ENCODE data around the gene UBAC1. TPM values are rescaled to one million over a fixed set of nuclear protein-coding genes. Genes with fewer than 3 reads are reported as not detected.

Gene UBAC1
- polyA plus RNA-seq, 1 donor: 46.0 TPM

DNA sequence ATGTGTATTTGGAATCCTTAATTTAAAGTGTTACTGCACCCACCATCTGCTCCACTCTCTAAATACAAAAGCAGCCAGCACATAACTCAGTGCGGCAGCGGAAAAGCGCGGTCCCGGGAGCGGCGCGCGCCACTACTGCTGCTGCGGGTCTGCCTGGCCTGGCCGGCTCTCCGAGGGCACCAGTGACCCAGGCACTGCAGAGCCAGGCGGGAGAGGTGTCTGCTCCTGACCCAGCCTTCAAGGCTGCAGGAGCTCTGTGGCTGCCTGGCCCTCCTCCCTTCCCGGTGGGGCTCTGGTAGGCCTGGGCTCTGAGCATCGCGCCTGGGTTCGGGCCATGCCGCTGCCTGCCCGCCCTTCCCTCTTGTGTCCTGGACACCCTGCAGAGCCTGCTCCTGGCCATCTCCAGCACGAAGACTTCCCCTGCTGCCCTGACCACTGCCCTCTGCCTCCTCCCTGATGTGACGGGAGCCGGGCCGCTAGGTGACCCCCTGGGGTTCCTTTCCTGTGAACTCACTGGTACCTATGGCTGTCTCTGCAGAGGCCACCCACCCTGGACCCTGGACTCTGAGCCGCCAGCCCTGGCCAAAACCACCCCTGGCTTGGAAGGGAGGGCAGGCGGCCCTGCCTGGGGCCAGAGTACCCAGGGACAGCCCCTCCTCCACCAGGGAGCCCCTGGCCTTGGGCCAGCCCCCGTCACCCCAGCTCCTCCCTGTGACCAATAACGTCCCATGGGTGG, 32.8 kb upstream of the UBAC1 start:
- DNase-seq (ENCODE audit: low read depth): no peak

DNA sequence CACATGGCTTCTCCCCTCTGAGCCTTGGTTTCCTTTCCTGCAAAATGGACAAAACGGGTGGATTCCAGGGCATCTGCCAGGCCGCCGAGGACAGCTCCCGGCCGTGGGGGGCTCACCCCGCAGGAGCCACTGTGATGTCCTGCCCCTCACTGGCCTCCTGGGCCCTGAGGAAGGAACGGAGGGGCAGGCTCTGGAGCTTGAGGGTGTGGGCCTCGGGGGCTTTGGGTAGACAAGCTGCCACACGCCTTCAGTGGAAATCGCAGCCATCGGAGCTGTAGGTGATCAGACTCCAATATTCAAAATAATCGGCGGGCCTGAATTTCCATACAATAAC, 32.2 kb upstream of the UBAC1 start:
- DNase-seq (ENCODE audit: low read depth): no peak

DNA sequence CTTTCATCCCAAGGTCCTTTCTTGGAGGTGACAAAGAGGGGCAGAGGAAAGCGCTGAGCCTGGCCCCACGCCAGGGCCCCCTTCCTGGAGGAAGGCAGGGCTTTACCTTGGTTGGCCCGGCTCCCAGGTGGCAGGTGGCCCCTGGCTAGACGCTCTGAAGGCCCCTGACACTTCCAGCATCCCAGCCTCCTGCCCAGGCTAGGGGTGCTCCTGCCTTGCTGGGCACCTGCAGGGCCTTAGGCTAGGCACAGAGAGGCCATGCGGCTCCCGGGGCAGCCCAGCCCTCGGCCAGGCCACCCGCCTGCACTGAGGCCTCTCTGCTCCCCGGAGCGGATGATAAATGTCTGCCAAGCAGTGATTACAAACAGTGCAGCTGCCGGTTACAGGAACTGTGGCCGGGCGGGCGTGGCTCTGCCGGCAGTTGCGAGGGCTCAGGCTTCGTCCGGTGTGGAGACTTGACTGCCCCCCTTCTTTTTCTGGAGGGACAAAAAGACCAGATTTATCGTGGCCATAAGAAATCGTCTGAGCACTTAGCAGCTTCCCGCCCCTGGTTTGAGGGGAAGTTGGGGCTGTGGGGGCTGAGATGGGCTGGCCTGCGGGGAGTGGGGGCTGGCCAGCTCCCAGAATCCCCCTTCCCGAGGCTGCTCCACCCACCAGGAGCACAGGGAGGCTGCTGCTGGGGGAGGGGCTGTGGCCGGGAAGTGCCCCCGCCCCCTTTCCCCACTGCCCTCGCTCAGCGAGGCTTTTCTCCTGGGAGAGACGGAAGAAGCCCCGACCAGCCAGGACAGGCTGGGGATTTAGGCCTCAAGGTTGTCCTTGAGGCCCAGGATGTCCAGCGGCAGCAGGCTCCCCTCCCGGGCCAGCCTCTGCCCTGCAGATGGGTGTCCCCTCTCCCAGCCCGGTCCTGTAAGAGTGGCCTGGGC, 31.6 kb upstream of the UBAC1 start:
- peak; percentile 79 for DNase-seq (ENCODE audit: low read depth)

DNA sequence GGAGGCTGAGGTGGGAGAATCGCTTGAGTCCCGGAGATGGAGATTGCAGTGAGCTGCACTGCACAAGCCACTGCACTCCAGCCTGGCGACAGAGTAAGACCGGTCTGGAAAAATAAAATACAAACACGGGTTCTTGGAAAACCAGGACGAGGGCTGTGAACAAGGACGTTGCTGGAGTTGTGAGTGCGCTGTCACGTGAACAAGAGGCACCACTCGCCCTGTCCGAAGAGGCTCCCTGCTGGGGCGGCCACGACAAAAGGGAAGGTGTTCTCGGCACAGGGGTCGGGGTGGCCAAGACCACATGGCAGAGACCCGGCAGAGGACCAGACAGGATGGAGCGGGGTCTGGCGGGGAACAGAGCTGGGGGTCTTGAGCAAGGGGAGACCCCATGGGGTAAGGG, 30.6 kb upstream of the UBAC1 start:
- no peak for DNase-seq (ENCODE audit: low read depth)

DNA sequence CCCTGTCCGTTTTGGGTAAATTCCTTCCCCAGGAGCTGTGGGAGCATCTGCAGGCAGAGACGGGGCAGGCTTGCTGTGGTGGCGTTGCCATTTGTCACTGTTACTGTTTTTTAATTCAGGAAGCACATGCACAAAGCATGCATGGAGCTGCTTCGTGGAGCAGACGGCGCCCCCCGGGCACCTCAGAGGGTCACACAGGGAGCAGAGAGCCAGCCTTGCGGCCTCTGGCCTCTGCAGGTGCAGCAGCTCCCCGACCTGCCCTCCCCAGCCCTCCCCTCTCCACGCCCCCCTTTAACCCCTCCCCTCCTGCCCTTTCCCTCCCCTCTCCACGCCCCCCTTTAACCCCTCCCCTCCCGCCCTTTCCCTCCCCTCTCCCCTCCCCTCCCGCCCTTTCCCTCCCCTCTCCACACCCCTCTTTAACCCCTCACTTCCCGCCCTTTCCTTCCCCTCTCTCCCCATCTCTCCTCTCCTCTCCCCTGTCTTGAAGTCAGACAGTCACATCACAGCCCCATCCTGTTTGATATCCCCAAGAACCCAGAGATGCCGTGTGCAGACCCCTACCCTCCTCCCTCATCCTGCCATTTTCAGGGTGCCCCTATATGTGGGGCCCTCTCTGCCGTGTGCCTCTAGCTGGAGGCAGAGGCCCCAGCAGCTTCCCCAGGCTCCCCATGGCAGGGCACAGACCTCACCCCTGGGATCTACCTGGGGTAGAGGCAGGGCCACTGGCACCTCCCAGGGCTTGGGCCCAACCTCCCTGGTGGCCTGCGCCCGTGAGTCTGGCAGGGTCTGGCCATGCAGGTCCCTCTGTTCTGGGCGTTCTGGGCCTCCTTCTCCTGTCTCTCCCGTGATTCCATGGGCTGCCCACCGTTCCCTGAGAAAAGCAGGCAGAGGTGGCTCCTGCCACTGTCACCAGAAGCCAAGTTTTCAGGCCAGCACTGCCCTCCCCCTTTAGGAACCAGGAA, 29.6 kb upstream of the UBAC1 start:
- DNase-seq (ENCODE audit: low read depth): no peak

DNA sequence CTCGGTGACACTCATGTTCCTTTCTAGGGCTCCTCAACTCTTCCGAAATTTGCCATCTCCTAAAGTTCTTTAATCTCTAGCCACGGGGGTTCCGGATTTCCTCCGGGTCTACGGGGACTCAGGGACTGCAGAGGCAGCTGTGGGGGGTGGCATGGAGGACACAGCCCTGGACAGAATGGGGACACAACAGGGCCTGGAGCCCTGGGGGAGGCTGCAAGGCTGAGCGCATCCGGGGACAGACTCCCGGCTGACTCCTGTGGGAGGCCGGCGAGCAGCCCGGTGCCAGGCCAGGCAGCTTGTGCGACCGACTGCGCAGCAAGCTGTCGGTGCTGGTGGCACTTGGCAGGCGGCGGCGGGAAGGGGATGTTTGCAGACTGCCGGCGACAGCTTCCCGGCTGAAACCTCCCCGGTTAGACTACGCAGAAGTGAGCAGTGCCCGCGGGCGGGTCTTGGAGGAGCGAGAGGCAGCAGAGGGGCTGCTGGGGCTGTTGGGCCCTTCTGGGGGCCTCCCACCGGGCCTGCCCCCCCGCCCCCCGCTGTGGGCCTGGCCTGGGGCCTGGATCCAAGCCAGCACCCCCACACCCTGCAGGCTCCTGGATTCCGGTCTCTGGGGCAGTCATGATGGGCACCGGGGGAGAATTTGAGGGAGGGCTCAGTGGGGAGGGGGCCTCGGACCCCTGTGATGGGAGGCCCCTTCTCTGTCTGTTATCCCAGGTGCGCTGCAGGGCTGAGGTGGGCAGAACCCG, 28.7 kb upstream of the UBAC1 start:
- DNase-seq (ENCODE audit: low read depth): no peak

DNA sequence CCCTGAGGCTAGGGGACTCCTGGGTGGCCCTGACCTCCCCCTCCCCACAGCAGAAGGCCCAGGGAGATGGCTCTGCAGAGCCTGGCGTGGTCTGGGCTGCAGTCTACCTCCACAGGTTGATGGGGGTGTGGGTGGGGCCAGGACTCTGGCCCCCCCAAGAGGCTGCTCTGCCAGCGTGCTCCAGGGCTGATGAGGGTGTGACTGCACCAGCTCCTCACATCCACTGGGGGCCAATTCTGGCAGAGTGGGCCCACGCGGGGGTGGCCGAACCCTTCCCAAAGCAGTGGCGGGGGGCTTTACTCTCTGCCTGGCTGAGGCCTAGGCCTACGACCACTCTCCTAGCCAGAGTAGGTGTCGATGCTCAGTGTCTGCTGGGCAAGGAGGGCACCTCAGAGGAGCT, 28.0 kb upstream of the UBAC1 start:
- DNase-seq (ENCODE audit: low read depth): no peak

DNA sequence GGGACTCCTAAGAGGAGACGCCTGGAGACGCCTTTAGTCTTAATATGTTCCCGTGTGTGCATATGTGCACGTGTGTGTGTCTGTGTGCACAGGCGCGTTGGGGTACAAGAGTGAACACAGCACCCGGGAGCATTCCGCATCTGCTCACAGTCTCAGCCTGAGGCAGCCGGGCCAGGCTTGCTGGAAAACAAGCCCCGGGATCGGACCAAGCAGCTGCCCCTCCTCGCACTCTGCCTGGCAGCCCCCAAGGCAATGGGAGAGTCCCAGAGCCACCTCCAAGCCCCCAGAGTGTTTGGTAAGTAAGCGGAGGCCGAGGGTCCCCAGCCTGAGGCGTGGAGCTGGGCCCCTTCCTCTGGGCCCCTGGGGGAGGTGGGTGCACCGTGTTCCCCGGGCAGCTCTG, 27.3 kb upstream of the UBAC1 start:
- DNase-seq (ENCODE audit: low read depth): no peak

DNA sequence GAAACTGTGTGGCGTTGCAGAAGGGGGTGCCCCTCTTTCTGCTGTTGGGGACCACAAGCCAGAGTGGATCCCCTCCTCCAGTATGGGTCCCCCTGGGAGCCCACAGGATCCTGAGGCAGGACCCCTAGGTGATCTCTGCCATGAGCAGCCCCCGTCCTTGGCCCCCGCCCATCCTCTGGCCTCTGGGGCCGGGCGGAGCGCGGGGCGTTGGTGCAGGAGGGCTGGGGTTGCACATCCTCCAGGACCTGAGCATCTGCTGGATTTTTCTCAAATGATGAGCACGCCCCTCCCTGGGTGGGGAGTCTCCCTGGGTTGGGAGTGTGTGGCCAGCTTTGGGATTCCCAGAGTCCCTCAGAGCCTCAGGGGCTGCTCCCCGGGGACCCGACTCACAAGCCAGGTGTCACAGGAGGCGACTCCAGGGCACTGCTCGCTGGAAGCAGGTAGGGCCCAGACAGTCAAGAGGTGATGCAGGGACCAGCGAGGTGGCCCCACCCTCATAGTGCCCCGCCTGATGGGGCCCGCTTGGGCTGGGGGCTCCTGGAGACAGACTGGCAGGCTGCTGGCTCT, 26.7 kb upstream of the UBAC1 start:
- no peak for DNase-seq (ENCODE audit: low read depth)

DNA sequence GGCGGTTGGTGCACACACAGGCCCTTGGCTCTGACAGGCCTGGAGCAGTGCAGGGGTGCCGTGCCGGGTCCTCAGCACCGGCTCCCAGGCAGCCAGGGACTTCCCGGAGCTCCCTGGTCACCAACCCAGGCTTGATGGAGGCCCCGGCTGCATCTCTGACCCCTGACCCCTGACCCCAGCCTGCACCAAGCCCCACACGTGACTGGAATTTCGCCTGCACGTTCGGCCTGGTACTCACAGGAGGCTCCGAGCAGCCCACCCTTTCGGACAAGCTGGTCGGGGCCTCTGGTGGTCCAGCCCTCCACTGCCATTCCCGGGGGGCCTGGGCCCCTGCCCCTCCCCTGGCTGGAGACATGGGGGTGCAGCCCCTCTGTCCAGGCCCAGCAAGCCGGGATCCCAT, 25.4 kb upstream of the UBAC1 start:
- no peak for DNase-seq (ENCODE audit: low read depth)

DNA sequence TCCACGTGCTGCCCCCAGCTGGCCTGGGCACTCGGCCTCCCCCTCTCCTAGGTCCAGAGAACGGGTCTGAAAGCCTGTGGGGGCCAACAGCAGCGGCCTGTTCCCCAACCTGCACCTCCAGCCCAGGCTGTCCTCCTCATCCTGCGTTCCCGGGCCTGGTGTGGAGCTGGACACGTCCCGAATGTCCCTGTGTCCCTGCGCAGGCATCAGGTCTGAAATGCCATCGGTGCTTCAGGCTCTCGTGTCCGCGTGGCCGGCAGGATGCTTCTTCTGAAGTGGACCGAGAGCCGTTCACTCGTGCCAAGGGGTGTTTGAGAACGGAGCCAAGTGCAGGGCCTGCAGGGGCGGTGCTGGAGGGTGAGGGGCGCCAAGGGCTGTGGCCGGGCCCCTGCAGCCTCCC, 24.7 kb upstream of the UBAC1 start:
- DNase-seq (ENCODE audit: low read depth): no peak

DNA sequence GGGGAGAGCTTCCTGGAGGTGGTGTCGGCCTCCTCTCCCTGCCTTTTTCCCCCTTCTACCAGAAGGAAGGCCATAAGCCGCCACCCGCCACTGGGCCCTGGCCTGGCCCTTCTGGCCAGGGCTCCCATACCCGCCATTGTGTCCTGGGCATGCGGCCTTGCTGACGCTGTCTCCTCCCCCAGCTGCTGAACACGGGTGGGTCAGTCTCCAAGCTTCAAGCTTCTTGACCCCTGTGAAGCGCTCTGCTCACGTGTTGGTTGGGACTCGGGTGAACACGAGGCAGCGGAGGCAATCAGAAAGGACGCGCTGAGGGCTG, 24.2 kb upstream of the UBAC1 start:
- no peak for DNase-seq (ENCODE audit: low read depth)

DNA sequence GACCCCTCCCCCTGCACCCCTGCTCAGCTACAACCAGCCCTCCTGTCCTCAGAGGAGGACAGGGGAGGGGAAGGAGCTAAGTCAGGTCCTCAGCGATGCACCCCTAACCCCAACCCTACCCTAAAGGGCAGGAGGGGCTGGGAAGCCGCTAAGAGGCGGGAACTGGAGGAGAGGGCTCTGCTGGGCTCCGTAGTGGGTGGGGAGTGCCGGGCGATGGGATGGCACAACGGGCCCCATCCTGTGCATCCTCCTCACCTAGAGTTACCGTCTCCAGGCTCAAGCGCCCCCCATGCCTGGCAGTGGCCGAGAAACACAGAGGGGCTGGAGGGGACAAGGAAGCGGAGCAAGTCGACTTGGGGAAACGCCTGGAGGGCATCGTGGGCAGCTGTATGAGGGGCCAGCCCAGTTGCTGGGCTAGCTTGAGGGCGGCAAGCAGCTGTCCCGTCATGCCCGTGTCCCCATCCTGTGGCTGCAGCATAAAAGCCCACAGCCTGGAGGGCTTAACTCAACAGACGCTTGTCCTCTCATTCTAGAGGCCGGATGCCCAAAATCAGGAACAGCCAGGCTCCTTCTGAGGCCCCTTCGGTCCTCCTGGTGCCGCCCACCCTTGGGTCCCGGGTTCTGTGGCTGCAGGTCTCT, 23.0 kb upstream of the UBAC1 start:
- DNase-seq (ENCODE audit: low read depth): no peak

DNA sequence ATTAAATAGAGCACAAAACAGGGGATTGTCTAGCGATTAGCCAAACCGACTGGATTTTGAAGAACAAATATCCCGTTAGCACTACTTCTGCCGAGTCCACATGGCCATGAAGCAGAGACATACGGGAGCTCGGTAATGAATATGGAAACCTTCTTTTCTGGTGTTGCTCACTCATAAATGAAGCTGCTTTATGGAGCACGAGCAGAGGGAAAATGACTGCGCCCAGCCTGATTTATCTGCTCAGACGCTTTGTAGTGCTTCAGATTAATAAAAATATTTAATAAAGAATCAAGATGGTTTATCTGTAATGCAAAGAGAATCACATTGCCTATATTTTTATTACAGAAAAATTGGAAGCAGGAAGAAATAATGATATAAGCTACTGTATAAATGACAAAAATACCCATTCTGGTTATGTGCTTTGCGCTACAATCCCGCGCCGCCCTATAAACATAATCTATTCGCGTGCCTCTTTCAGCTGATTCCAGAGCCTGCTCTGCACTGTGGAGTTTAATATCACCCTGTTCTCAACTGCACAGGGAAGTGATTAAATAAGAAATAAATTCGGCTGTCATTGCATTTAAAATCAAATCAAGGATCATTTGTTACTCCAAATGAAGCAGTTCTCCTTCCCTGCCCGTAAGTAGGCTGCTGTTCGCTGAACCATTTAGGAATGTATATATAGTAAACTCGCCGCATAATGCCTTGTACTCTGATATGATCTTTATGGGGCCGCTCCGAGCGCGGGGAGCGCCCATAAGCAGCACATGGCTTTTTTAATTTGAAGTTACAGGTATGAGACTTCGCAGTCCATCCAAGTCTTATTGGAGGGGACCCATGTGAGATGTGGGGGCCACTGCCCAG, 22.3 kb upstream of the UBAC1 start:
- no peak for DNase-seq (ENCODE audit: low read depth)

DNA sequence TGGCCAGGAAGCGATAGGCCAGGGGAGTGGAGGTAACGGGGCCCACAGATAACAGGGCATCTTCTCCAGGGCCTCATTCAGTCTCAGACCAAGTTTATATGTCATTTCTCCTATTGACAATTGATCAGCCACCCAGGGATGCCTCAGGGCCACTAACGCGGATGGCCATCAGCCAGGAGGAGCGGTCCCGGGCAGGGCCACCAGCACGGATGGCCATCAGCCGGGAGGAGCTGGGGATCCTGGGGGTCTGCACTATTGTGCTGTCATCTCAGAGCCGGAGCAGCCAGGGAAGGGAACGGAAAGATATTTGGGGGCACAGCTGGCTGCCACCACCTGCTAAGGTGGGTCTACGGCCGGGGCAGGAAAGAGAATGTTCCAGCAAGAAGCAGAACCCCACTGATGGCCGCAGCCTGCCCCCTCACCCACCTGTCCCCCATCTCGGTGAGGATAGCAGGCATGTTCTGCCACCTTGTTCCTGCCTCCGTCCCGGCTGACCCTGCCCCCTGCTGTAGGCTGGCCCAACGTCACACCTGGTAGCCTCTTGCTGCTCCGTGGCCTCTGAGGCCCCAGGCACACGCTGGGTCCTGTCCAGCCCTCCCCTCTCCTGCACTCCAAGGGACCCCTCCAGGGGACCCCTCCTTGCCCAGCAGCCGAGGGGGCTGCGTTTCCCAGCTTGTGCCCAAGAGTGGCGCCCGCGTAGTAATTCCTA, 21.5 kb upstream of the UBAC1 start:
- no peak for DNase-seq (ENCODE audit: low read depth)

DNA sequence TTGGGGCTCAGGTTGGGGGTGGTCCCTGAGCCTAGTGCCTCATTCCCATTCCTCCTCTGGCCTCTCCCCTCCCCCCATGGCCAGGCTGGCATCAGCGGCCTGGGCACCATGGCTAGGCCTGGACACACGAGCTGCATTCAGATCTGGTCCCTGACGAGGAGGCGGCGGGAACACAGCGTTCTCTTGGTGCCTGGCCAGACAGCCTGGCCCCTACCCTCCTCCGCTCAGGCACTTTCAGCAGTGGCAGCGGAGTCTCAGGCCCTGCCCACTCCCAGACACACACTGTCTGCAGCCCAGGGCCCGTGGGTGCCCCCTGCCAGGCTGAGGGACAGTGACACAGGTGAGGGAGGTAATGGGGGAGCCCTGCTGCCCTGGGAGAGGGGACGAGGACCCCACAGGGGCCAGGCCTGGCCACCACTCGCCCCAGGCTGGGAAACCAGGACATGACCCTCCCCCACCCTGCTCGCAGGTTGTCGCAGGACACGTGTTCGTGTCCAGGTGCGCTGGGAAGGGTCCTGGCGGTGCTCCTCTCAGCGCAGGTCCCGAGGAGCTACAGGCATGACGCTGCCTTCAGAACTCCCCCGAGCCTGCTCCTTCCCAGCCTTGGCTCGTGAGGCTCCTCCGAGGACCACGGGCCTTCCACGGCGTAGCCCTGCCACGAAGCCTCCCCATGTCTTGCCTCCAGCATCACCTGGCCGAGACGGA, 19.9 kb upstream of the UBAC1 start:
- no peak for DNase-seq (ENCODE audit: low read depth)

DNA sequence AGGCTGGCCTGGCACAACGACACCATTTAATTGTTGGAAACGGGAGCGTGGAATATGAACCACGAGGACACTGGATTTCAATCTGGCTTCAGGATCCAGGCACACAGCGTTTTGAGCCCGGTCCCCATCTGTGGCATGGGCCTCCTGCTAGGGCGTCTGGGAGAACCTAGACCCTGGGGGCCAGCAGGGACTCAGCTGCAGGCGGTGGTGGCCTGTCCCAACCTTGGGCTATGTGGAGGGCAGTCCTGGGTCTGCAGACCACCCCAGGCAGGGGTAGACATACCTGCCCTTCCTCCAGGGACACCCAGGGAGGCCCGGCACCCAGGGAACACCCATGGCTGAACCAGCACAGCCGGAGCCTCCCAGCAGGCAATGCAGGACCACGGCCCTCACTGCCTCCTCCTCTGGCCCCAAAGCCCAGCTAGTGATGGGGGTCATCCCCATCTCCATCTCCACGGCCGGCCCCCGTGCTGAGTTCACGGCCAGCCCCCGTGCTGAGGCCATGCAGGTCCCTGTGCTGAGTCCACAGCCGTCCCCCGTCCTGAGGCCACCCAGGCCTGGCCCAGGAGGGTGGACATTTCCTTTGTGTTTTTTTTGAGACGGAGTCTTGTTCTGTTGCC, 18.5 kb upstream of the UBAC1 start:
- DNase-seq (ENCODE audit: low read depth): no peak
